NCI-H128 (cell line): ENCODE measurements around the gene POLR2J2.
"Not testable (repeated sequence)": the region's sequence is repeated elsewhere in the genome, so short reads cannot be mapped to it uniquely, and the experiment has no call there.

ENCODE experiments used
- DNase-seq: peaks from one replicate; lab custom pipeline; 2025; ENCODE audit not compliant: unreplicated experiment; lab: John Stamatoyannopoulos, UW

Gene POLR2J2

GRCh38 chr7:102673447-102674067 is 2.1 kb upstream of the POLR2J2 start:
- not testable (repeated sequence) for DNase-seq

GRCh38 chr7:102671956-102672307 is 469 bp upstream of the POLR2J2 start:
- DNase-seq = not testable (repeated sequence)

DNA sequence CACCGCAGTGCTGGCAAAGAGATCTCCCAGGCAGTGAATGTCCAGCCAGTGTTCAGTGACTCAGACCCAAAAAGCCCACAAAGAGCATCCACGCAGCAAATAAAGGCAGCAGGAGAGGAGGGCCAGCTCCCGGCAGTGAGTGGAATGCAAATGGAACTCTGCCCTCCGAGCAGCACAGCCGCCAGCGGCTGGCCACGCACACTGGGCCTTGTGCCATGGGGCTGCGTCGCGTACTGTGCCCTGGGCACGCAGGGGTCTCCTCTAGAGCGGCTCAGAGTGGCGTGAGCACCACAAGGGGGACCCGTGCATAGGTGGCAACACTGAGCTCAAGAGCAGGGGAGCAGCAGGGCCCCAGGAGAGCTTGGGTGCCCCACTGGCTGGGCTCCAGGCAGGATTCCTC is 3.9 kb downstream of the POLR2J2 start:
- not testable (repeated sequence) for DNase-seq

- not testable (repeated sequence) for DNase-seq
These were observed 4.6 kb downstream of the POLR2J2 start for GRCh38 chr7:102666850-102667249.

GRCh38 chr7:102664765-102665164 is 6.7 kb downstream of the POLR2J2 start:
- DNase-seq = not testable (repeated sequence)

GRCh38 chr7:102649924-102650323 is 21.5 kb downstream of the POLR2J2 start, which contains the start of gene SPDYE2B:
Gene SPDYE2B (plus strand): TSS chr7:102650319. CDS start chr7:102652349, 2,030 bp downstream.
- DNase-seq = not testable (repeated sequence)

DNA sequence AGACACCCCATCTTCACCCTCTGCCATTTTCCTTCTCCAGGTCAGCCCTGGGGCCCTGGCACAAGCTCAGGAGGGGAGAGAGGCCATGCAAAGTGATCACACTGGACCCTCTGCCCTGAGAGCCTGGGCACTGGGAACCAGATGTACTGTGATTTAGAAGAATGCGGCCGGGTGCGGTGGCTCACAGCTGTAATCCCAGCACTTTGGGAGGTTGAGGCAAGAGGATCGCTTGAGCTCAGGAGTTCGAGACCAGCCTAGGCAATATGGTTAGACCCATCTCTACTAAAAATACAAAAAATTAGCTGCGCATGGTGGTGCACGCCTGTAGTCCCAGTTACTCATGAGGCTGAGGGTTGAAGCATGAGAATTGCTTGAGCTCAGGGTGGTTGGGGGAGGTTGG is 23.6 kb downstream of the POLR2J2 start:
- not testable (repeated sequence) for DNase-seq

- not testable (repeated sequence) for DNase-seq
These were observed 28.1 kb downstream of the POLR2J2 start for GRCh38 chr7:102643404-102643803.

GRCh38 chr7:102642691-102643090 is 28.8 kb downstream of the POLR2J2 start, which contains the start of gene UPK3BL1:
Gene UPK3BL1 (minus strand): TSS chr7:102642791. CDS start chr7:102642741, 50 bp downstream.
- DNase-seq = not testable (repeated sequence)

DNA sequence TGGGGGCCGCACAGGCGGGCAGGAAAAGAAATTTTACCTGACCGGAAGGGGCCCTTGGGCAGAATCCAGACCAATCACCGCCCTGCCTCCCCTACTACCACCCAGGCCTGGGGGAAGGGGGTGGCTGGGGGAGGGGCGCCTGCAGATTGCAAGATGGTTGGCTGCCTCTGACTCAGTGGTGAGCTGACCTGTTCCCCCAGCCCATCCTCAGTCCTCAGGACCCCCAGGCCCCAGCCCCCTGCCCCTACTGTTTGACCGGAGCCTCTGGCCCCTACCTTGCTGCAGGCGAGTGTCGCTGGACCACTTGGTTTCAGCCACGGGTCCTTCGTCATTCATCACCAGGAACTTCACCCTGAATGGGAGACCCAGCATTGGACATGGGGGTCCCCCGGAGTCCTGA is 32.6 kb downstream of the POLR2J2 start:
- DNase-seq = not testable (repeated sequence)

GRCh38 chr7:102636956-102637355 is 34.5 kb downstream of the POLR2J2 start:
- not testable (repeated sequence) for DNase-seq

- not testable (repeated sequence) for DNase-seq
These were observed 36.1 kb downstream of the POLR2J2 start for GRCh38 chr7:102635354-102635753.

DNA sequence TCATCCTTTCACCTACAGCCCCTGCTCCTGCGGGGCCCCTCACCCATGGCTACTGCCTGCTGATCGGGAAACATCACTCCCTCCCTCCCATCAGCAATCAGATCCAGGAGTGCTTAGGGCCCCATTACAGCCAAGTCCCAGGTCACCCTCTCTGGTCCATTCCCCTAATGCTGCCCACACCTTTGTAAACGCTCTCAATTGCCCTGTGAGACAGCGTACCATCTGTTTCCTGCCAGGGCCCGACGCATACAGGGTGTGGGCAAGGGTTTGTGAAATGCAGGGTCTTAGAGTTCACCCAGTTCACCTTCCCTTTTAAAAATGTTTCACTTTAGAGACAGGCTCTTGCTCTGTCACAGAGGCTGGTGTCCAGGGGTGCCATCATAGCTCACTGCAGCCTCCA is 37.2 kb downstream of the POLR2J2 start:
- DNase-seq = not testable (repeated sequence)

DNA sequence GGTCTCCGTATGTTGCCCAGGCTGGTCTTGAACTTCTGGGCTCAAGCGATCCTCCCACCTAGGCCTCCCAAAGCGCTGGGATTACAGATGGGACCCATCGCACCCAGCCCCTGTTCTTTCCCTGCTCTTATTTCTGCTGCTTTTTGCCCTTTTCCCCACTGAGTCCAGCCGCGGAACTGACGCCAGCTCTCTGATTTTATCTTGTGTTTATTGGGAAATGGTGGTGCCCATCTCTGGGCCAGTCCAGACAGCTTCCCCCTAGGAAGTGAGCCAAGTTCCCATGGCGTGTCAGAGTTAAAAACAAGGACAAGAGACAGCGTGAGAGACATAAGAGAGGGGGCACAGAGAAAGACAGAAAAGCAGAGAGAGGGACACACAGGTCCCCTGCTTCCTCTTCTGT is 40.8 kb downstream of the POLR2J2 start:
- not testable (repeated sequence) for DNase-seq

DNA sequence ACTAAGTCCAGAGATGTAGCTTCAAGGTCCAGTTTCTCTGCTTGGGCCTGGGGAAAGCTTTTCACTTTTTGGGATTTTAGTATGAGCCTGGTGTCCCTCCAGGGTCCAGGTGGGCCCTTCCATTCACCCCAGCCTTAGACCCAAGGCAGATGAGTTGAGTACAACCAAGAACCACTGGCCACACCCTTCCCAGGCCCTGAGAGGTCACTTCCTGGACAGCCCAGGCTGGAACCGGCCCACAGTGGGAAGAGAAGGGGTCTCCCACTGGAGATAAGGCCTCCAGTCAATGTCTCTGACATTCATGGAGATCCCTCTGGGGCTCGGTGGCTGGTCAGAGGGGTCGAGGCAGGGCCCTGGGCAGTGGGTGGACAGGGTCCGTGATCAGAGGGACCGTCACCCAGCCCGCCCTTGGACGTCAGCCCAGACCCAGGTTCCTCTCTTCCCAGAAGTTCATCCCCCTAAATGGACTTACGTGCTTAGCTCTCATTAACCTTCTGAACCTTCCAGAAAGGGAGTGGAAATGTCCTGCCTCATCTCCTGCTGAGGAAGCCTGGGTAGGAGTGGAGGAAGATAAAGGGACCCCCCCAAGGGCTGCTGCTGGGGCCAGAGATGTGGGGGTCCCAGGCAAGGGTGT is 44.1 kb downstream of the POLR2J2 start:
- DNase-seq = not testable (repeated sequence)

DNA sequence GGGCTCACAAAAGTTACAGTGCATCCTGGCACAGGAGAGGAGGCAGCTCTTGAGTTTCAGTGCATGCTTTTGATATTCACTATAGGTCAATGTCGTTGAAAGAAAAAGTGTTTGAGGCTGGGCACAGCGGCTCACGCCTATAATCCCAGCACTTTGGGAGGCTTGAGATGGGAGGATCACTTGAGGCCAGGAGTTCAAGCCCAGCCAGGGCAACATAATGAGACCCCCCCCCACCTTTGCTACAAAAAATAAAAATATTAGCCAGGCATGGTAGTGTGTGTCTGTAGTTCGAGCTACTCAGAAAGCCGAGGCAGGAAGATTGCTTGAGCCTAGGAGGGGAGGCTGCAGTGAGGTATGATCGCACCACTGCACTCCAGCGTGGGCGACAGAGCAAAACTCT is 53.3 kb downstream of the POLR2J2 start:
- not testable (repeated sequence) for DNase-seq

- DNase-seq = not testable (repeated sequence)
These were observed 54.8 kb downstream of the POLR2J2 start, which contains the start of gene RASA4 for GRCh38 chr7:102616507-102617125. Gene RASA4 (minus strand): TSS chr7:102616756. CDS start chr7:102616689, 67 bp downstream.
